ENCODE results near the gene AUNIP.

Gene AUNIP

GRCh38 chr1:25858906-25859789 lies at the start of gene AUNIP:
AUNIP (minus strand) TSS chr1:25859457; CDS start chr1:25859357, 100 bp downstream.
- DNase-seq, result peak; percentile 92

- DNase-seq, result no peak
These were observed 49.8 kb upstream of the AUNIP start for GRCh38 chr1:25909040-25909439.

- no peak for DNase-seq
These were observed 48.9 kb upstream of the AUNIP start for GRCh38 chr1:25908161-25908560.

GRCh38 chr1:25907601-25908000 lies 48.3 kb upstream of the AUNIP start:
- no peak for DNase-seq

GRCh38 chr1:25906644-25907300 lies 47.5 kb upstream of the AUNIP start:
- peak; percentile 53 for DNase-seq

GRCh38 chr1:25905680-25906643 lies 46.7 kb upstream of the AUNIP start, which contains the start of gene STMN1:
STMN1 (minus strand) TSS chr1:25906419; CDS start chr1:25904676, 1,743 bp downstream.
- peak; percentile 92 for DNase-seq

GRCh38 chr1:25904943-25905679 lies 45.9 kb upstream of the AUNIP start:
- peak; percentile 91 for DNase-seq

GRCh38 chr1:25903986-25904385 lies 44.7 kb upstream of the AUNIP start:
- DNase-seq, result no peak

- DNase-seq, result no peak
These were observed 43.2 kb upstream of the AUNIP start for GRCh38 chr1:25902462-25902861.

GRCh38 chr1:25900219-25900618 lies 41.0 kb upstream of the AUNIP start:
- DNase-seq, result no peak

- no peak for DNase-seq
These were observed 40.5 kb upstream of the AUNIP start for GRCh38 chr1:25899792-25900191.

- no peak for DNase-seq
These were observed 39.2 kb upstream of the AUNIP start for GRCh38 chr1:25898223-25899015.

GRCh38 chr1:25897754-25898153 lies 38.5 kb upstream of the AUNIP start:
- DNase-seq, result no peak

GRCh38 chr1:25896266-25896665 lies 37.0 kb upstream of the AUNIP start:
- DNase-seq, result no peak

GRCh38 chr1:25895365-25895990 lies 36.2 kb upstream of the AUNIP start:
- DNase-seq, result peak; percentile 89

- DNase-seq, result no peak
These were observed 33.9 kb upstream of the AUNIP start for GRCh38 chr1:25893116-25893515.

- DNase-seq, result no peak
These were observed 32.3 kb upstream of the AUNIP start for GRCh38 chr1:25891606-25892005.

GRCh38 chr1:25890239-25891034 lies 31.2 kb upstream of the AUNIP start:
- no peak for DNase-seq

GRCh38 chr1:25889470-25889869 lies 30.2 kb upstream of the AUNIP start:
- no peak for DNase-seq

- no peak for DNase-seq
These were observed 29.2 kb upstream of the AUNIP start for GRCh38 chr1:25888426-25888987.

All from activated naive CD4-positive, alpha-beta T cell treated with anti-CD3 and anti-CD28 coated beads, Interleukin-2, amount 50 U/mL, for 16 hours (primary cell).